ENCODE data around the gene CSF2RB.

CSF2RB gene

DNA sequence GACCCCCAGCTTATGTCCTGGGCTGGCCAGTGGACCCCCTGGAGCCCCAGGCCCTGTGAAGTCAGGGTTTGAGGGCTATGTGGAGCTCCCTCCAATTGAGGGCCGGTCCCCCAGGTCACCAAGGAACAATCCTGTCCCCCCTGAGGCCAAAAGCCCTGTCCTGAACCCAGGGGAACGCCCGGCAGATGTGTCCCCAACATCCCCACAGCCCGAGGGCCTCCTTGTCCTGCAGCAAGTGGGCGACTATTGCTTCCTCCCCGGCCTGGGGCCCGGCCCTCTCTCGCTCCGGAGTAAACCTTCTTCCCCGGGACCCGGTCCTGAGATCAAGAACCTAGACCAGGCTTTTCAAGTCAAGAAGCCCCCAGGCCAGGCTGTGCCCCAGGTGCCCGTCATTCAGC is 24.6 kb downstream of the CSF2RB start:
- no peak for TF ChIP-seq TAF1 (IDR thresholded peaks at IDR 0.05; ENCODE audit: borderline replicate concordance, insufficient read depth, low read length)

DNA sequence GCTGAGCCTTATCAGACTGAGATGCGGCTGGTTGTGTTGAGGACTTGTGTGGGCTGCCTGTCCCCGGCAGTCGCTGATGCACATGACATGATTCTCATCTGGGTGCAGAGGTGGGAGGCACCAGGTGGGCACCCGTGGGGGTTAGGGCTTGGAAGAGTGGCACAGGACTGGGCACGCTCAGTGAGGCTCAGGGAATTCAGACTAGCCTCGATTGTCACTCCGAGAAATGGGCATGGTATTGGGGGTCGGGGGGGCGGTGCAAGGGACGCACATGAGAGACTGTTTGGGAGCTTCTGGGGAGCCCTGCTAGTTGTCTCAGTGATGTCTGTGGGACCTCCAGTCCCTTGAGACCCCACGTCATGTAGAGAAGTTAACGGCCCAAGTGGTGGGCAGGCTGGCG is 25.5 kb downstream of the CSF2RB start:
- TF ChIP-seq REST (IDR thresholded peaks at IDR 0.05; ENCODE audit: insufficient read depth in 1 of 2, low read depth in 2 of 2, low read length in 2 of 2): no peak
- no peak for TF ChIP-seq TAF1 (IDR thresholded peaks at IDR 0.05; ENCODE audit: borderline replicate concordance, insufficient read depth, low read length)
- no peak for TF ChIP-seq SIN3A (IDR thresholded peaks at IDR 0.05; ENCODE audit: borderline replicate concordance, insufficient read depth, low read length)
- TF ChIP-seq POLR2AphosphoS5 (IDR thresholded peaks at IDR 0.05; ENCODE audit: low read depth, low read length): no peak
- TF ChIP-seq FOXP2 (optimal IDR thresholded peaks at IDR 0.05; ENCODE audit: borderline replicate concordance, extremely low read depth, extremely low read length, insufficient read depth): no peak

GRCh38 chr22:36940676-36941075 is 27.2 kb downstream of the CSF2RB start:
- TF ChIP-seq TAF1 (IDR thresholded peaks at IDR 0.05; ENCODE audit: borderline replicate concordance, insufficient read depth, low read length): no peak
- TF ChIP-seq SIN3A (IDR thresholded peaks at IDR 0.05; ENCODE audit: borderline replicate concordance, insufficient read depth, low read length): no peak

GRCh38 chr22:36942556-36942955 is 29.1 kb downstream of the CSF2RB start:
- TF ChIP-seq FOXP2 (optimal IDR thresholded peaks at IDR 0.05; ENCODE audit: borderline replicate concordance, extremely low read depth, extremely low read length, insufficient read depth) (no peak), REST (IDR thresholded peaks at IDR 0.05; ENCODE audit: insufficient read depth in 1 of 2, low read depth in 2 of 2, low read length in 2 of 2) (no peak), SIN3A (IDR thresholded peaks at IDR 0.05; ENCODE audit: borderline replicate concordance, insufficient read depth, low read length) (no peak), POLR2AphosphoS5 (IDR thresholded peaks at IDR 0.05; ENCODE audit: low read depth, low read length) (no peak), TAF1 (IDR thresholded peaks at IDR 0.05; ENCODE audit: borderline replicate concordance, insufficient read depth, low read length) (no peak)

- TF ChIP-seq TAF1 (IDR thresholded peaks at IDR 0.05; ENCODE audit: borderline replicate concordance, insufficient read depth, low read length) (no peak), REST (IDR thresholded peaks at IDR 0.05; ENCODE audit: insufficient read depth in 1 of 2, low read depth in 2 of 2, low read length in 2 of 2) (no peak), FOXP2 (optimal IDR thresholded peaks at IDR 0.05; ENCODE audit: borderline replicate concordance, extremely low read depth, extremely low read length, insufficient read depth) (no peak), POLR2AphosphoS5 (IDR thresholded peaks at IDR 0.05; ENCODE audit: low read depth, low read length) (no peak)
These were observed 33.2 kb downstream of the CSF2RB start for GRCh38 chr22:36946421-36947158.

- TF ChIP-seq SIN3A (IDR thresholded peaks at IDR 0.05; ENCODE audit: borderline replicate concordance, insufficient read depth, low read length): no peak
- no peak for TF ChIP-seq POLR2AphosphoS5 (IDR thresholded peaks at IDR 0.05; ENCODE audit: low read depth, low read length)
- TF ChIP-seq REST (IDR thresholded peaks at IDR 0.05; ENCODE audit: insufficient read depth in 1 of 2, low read depth in 2 of 2, low read length in 2 of 2): no peak
- no peak for TF ChIP-seq FOXP2 (optimal IDR thresholded peaks at IDR 0.05; ENCODE audit: borderline replicate concordance, extremely low read depth, extremely low read length, insufficient read depth)
- no peak for TF ChIP-seq TAF1 (IDR thresholded peaks at IDR 0.05; ENCODE audit: borderline replicate concordance, insufficient read depth, low read length)
These were observed 35.1 kb downstream of the CSF2RB start for GRCh38 chr22:36948273-36949225.
